Activated T-helper 17 cell treated with anti-CD3 and anti-CD28 coated beads, Interleukin-2, amount 50 U/mL, for 72 hours (primary cell): Measurements from ENCODE around the gene LPIN3. TPM values are rescaled to one million over a fixed set of nuclear protein-coding genes. Genes with fewer than 3 reads are reported as not detected.
A peak's percentile ranks its signal among the peaks of the same experiment; 100 is the strongest.

Source experiments
- ATAC-seq: fragments of 150-1000 bp; cut with Tn5 transposase; replicated peaks from 2 replicates; pipeline ENCODE4 v1.10.0; 2021; ENCODE audit warnings: mild to moderate bottlenecking, moderate library complexity
- H3K27ac Mint-ChIP-seq: one replicate; pipeline ENCODE4 v1.8.0; 2022; ENCODE audit warnings: mixed read lengths
- H3K27me3 Mint-ChIP-seq: one replicate; pipeline ENCODE4 v1.8.0; 2022; ENCODE audit warnings: mixed read lengths
- H3K36me3 Mint-ChIP-seq: one replicate; pipeline ENCODE4 v1.8.0; 2022; ENCODE audit warnings: low read depth, mild to moderate bottlenecking, mixed read lengths
- H3K4me1 Mint-ChIP-seq: one replicate; pipeline ENCODE4 v1.8.0; 2022; ENCODE audit warnings: mixed read lengths
- H3K4me3 Mint-ChIP-seq: one replicate; pipeline ENCODE4 v1.8.0; 2022; ENCODE audit warnings: mild to moderate bottlenecking, mixed read lengths
- H3K9me3 Mint-ChIP-seq: one replicate; pipeline ENCODE4 v1.8.0; 2022; ENCODE audit warnings: mixed read lengths
- total RNA-seq, 2 donors: library from RNA; stranded (reverse); gene quantifications; one replicate each; pipeline ENCODE4 v1.2.3, GENCODE V29; 2022

LPIN3 gene
- total RNA-seq, 2 donors from 2014 or later: 2.3 to 10.0 TPM

GRCh38 chr20:41364236-41364855 is 23.7 kb downstream of the LPIN3 start:
- H3K27ac Mint-ChIP-seq: no peak overlapping the region
- H3K4me3 Mint-ChIP-seq: no peak overlapping the region
- H3K9me3 Mint-ChIP-seq: no peaks in the 10 kb centered on the region
- no peak for ATAC-seq
- peaks cover 30% of the 10 kb centered on the region for H3K27me3 Mint-ChIP-seq
- no peaks in the 10 kb centered on the region for H3K4me1 Mint-ChIP-seq
- H3K36me3 Mint-ChIP-seq: no peaks in the 10 kb centered on the region

DNA sequence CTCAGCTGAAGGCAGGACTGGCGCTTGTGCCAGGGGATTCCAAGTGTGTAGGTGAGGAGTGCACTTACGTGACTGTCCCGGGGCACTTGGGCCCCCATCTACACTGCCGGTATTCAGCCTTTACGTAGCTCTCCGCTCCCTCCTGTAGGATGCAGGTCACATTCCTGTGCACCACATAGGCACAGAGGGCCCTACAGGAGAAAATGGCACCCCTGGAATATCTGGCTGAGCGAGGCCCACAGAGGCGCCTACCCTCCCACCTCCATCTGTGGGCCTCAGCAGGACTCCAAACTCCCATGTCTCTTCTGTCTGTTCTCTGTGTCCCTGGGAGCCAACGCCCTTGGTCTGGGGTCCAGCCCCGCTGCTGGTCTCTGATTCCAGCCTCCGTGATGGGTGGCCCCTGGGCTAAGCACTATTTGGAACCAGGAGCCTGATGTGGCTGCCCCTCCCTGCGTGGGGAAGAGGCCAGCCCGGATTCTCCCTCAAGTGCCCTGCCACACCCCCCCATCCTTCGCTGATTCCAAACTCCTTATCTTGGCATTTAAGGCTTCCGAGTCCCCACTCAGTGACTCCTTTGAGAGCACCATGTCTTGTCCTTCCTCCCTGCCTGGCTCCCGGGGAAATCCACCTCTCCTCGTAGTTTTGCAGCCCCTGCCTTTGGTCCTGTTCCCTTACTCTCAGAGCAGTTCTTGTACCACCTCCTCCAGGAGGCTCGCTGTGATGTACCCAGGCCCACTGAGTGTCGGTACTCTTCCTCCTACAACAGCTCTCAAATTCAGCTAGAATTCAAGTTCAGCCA is 24.5 kb downstream of the LPIN3 start:
- Mint-ChIP-seq H3K27ac (no peak overlapping the region), H3K9me3 (no peaks in the 10 kb centered on the region), H3K36me3 (no peaks in the 10 kb centered on the region), H3K4me1 (no peaks in the 10 kb centered on the region), H3K4me3 (no peak overlapping the region), H3K27me3 (peaks cover 32% of the 10 kb centered on the region)
- no peak for ATAC-seq

DNA sequence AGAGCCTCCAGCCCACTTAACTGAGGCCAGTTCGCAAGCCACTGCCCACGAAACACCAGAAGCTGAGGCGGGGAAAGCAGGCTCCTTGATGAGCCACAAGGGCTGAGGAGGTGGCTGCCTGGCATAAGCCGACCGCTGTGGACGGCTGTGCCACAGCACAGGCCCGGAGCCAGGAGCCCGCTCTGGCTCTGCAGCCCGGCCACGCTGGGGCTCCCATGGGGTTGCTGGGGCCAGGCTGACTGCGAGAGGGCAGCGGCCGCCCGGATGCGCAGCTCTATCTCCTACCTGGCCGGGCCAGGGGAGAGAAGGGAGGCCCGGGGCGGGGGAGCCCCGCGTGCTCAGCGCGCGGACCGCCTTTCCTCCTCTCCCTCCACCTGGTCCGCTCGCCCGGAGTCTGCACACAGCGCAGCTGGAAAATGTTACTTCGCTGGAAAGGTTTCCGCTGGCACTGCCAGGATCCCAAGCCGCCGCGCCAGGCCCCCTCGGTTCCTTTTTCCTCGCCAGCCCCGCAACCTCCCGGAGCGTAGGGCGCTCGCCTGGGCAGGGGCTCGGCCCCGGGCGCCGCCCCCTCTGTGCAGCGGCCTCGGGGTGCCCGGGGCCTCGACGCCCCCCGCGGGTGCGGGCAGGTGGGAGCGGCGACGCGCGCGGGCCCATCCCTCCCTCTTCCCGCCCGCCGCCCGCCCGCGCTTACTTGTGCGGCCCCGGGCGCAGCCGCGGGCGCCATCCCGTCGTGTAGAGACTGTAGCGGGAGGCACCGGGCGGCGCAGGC is 25.3 kb downstream of the LPIN3 start:
- Mint-ChIP-seq H3K27me3 (peaks cover 32% of the 10 kb centered on the region), H3K4me1 (no peaks in the 10 kb centered on the region), H3K27ac (no peak overlapping the region), H3K9me3 (no peaks in the 10 kb centered on the region), H3K36me3 (no peaks in the 10 kb centered on the region), H3K4me3 (no peak overlapping the region)
- ATAC-seq: no peak

DNA sequence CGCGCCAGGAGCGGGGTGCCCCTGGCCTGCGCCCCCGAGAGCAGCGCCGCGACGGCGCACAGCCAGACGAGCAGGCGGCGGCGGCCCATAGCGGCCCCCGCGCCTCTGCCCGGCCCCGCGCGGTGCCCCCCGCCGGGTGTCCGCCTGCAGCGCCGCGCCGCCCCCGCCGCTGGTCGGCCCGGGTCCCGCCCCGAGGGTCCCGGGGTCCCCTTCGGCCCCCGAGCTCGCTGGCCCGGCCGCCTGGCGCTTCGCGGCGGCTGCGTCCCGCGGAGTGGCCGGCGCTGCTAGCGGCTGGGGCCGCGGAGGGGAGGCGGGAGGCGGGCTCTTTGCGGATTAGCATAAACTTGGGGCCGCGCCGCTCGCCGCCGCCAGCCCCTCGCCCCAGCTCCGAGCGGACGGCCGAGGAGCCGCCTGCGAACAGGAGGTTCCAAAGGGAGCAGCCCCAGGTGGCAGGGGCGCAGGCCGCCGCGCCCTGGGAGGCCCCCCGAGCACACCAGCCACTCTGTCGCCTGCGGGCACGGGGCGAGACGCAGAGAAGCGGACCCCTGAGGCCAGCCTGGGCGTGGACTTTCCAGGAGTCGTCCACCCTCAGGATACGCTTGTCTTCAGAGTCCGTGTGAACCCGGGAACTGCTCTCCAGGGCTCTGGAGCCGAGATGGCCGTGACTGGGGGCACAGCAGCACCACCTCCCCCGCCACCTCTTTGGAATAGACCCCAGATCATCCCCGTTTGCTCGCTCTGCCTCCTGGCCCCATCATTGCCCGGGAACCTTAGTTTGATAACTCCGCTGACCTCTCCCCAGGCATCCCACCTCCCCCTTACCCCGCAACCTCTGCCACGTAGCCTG is 26.1 kb downstream of the LPIN3 start, which contains the start of gene EMILIN3:
EMILIN3 (minus strand) TSS at position 273 of the 847 bp plus-strand sequence; CDS start at position 89, 184 bp downstream.
- H3K9me3 Mint-ChIP-seq: peaks cover 5% of the 10 kb centered on the region
- no peak for ATAC-seq
- H3K27me3 Mint-ChIP-seq: peaks cover 34% of the 10 kb centered on the region
- H3K4me3 Mint-ChIP-seq: peak within 1 kb of the TSS; percentile 54
- H3K4me1 Mint-ChIP-seq: no peaks in the 10 kb centered on the region
- no peak within 1 kb of the TSS for H3K27ac Mint-ChIP-seq
- H3K36me3 Mint-ChIP-seq: no peaks in the 10 kb centered on the region

GRCh38 chr20:41367393-41367695 is 26.7 kb downstream of the LPIN3 start:
- Mint-ChIP-seq H3K9me3 (peaks cover 5% of the 10 kb centered on the region), H3K27ac (no peak overlapping the region), H3K4me1 (no peaks in the 10 kb centered on the region), H3K36me3 (no peaks in the 10 kb centered on the region), H3K4me3 (peak overlapping the region; percentile 54), H3K27me3 (peaks cover 34% of the 10 kb centered on the region)
- ATAC-seq: no peak

DNA sequence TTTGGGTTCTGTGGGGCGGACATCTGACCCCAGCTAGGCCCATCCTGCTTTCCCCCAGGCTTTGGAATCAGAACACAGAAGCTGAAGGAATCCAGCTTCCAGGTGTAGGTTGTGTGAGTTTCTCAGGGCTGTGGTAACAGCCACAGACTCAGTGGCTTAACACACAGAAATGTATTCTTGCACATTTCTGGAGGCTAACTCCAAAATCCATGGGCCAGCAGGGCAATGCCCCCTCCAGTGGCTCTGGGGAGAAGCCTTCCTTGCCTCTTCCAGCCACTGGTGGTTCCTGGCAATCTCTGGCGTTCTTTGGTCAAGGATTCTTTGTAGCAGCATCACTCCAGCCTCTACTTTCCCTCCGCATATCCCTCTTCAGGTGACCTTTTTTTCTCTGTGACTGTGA is 27.3 kb downstream of the LPIN3 start:
- Mint-ChIP-seq H3K27ac (no peak overlapping the region), H3K36me3 (no peaks in the 10 kb centered on the region), H3K9me3 (peaks cover 5% of the 10 kb centered on the region), H3K4me1 (no peaks in the 10 kb centered on the region), H3K4me3 (peak overlapping the region; percentile 54), H3K27me3 (peaks cover 38% of the 10 kb centered on the region)
- ATAC-seq: no peak

DNA sequence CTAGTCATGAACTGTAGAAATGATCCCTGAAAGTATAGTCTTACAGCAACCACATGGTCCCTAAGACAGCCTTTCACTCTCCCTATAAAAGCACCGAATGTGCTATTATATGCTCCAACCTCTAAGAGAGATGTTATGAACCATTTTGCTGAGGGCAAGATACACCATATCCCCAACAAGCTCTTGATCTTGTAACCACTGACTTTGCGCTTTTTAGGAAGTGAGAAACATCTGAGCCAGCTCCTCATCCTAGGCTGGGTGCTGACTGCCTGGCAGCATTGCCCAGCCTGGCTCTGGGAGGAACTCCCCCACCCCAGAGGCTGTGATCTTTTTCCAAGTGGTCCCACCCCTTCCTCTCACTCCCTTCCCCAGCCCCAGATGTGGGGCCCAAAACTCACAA is 29.1 kb downstream of the LPIN3 start:
- Mint-ChIP-seq H3K4me3 (no peak overlapping the region), H3K27ac (no peak overlapping the region), H3K4me1 (no peaks in the 10 kb centered on the region), H3K36me3 (no peaks in the 10 kb centered on the region), H3K9me3 (peaks cover 5% of the 10 kb centered on the region), H3K27me3 (peaks cover 45% of the 10 kb centered on the region)
- no peak for ATAC-seq

GRCh38 chr20:41370176-41370575 is 29.6 kb downstream of the LPIN3 start:
- Mint-ChIP-seq H3K27ac (no peak overlapping the region), H3K36me3 (no peaks in the 10 kb centered on the region), H3K27me3 (peaks cover 40% of the 10 kb centered on the region), H3K4me1 (no peaks in the 10 kb centered on the region), H3K4me3 (no peak overlapping the region), H3K9me3 (peaks cover 5% of the 10 kb centered on the region)
- ATAC-seq: no peak

DNA sequence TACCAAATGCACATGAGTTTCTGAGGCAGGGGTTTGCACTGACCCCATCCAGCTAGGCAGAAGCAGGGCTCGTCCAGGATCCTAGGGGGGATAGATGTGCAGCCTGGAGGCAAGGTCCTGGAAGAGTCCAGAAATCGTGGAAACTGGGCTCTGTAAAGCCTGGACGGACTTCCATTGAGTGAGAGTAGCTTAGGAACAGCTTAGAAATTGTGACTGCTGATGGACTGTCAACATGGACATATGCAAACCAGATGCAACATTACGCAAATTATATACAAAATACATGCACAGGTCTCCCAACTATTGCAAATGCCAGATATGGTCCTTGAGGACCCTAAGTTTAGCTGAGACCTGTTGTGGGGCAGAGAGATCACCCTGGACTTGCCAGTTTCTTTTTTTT is 30.8 kb downstream of the LPIN3 start:
- Mint-ChIP-seq H3K27me3 (peaks cover 35% of the 10 kb centered on the region), H3K27ac (no peak overlapping the region), H3K4me1 (no peaks in the 10 kb centered on the region), H3K9me3 (peaks cover 5% of the 10 kb centered on the region), H3K4me3 (no peak overlapping the region), H3K36me3 (no peaks in the 10 kb centered on the region)
- ATAC-seq: no peak

DNA sequence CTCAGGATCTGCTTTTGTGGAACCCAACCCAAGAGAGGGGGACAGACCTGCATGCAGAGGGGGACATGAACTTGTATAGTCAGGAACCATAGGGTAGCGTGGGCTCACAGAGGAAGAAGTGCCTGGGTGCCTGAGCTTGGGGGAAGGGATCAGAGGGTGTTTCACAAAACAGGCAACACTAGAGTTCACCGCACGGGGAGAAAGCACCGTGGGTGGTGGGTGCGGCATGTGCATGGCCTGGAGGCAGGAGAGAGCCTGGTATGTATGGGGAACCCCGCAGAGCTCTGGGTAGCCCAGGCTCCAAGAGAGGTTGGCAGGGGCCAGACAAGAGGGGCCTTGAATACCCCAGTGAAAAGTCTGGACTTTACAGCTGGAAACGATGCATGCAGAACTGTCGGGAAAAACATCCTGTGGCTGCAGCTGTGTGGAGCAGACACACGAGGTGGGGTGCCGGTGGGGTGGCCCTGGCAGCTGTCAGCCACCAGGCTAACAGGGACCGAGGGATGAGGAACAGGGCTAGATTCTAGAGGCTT is 32.7 kb downstream of the LPIN3 start:
- no peak overlapping the region for H3K27ac Mint-ChIP-seq
- no peak for ATAC-seq
- H3K9me3 Mint-ChIP-seq: peaks cover 5% of the 10 kb centered on the region
- no peaks in the 10 kb centered on the region for H3K36me3 Mint-ChIP-seq
- peaks cover 31% of the 10 kb centered on the region for H3K27me3 Mint-ChIP-seq
- no peak overlapping the region for H3K4me3 Mint-ChIP-seq
- H3K4me1 Mint-ChIP-seq: no peaks in the 10 kb centered on the region

- Mint-ChIP-seq H3K27ac (no peak overlapping the region), H3K27me3 (peaks cover 28% of the 10 kb centered on the region), H3K9me3 (peaks cover 5% of the 10 kb centered on the region), H3K36me3 (no peaks in the 10 kb centered on the region), H3K4me3 (no peak overlapping the region), H3K4me1 (no peaks in the 10 kb centered on the region)
- no peak for ATAC-seq
Measured at GRCh38 chr20:41373931-41374920, 33.6 kb downstream of the LPIN3 start.

GRCh38 chr20:41375846-41376245 is 35.2 kb downstream of the LPIN3 start:
- peaks cover 5% of the 10 kb centered on the region for H3K9me3 Mint-ChIP-seq
- peaks cover 32% of the 10 kb centered on the region for H3K27me3 Mint-ChIP-seq
- H3K36me3 Mint-ChIP-seq: no peaks in the 10 kb centered on the region
- H3K4me1 Mint-ChIP-seq: no peaks in the 10 kb centered on the region
- H3K27ac Mint-ChIP-seq: no peak overlapping the region
- no peak for ATAC-seq
- H3K4me3 Mint-ChIP-seq: no peak overlapping the region

DNA sequence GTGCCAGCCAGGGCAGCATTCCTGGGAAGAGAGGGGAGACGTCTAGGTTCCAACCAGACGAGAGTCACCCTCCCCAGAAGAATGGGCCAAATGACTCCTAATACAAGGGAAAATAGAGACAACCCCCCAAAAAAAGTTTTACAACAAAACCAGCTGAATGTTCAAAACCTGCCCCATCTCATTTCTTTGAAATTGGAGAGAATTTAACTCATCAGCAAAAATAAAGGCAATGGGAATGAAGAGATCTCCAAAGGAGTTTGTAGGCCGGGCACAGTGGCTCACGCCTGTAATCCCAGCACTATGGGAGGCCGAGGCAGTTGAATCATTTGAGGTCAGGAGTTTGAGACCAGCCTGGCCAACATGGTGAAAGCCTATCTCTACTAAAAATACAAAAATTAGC is 35.7 kb downstream of the LPIN3 start:
- H3K27ac Mint-ChIP-seq: no peak overlapping the region
- peaks cover 29% of the 10 kb centered on the region for H3K27me3 Mint-ChIP-seq
- no peaks in the 10 kb centered on the region for H3K4me1 Mint-ChIP-seq
- ATAC-seq: no peak
- peaks cover under 1% of the 10 kb centered on the region for H3K9me3 Mint-ChIP-seq
- no peak overlapping the region for H3K4me3 Mint-ChIP-seq
- no peaks in the 10 kb centered on the region for H3K36me3 Mint-ChIP-seq
